Lower leg skin (tissue), 4 donors: Measurements from ENCODE around the gene INTS11. TPM values are rescaled to one million over a fixed set of nuclear protein-coding genes. Genes with fewer than 3 reads are reported as not detected.

Source experiments
- DNase-seq, 2 donors: peaks; one replicate each; pipeline ENCODE4 v3.0.0-alpha.2; 2019; ENCODE audit warnings: low spot score in 2 of 2
- H3K4me3 ChIP-seq: fragments of 200-600 bp; sonication (generic); 2 replicates; pipeline ENCODE4 v1.5.1; 2017; ENCODE audit warnings: mild to moderate bottlenecking, low read depth; ENCODE audit not compliant: poor library complexity, severe bottlenecking
- CTCF ChIP-seq, 3 donors: fragments of 450-650 bp; IDR thresholded peaks; one replicate each; pipeline ENCODE4 v1.5.1; 2016; ENCODE audit warnings: antibody characterized with exemption in 3 of 3, mild to moderate bottlenecking in 3 of 3, moderate library complexity in 2 of 3
- POLR2A ChIP-seq, 2 donors: fragments of 450-650 bp; IDR thresholded peaks; one replicate each; pipeline ENCODE4 v1.6.1; 2016 to 2017; ENCODE audit warnings: antibody characterized with exemption in 2 of 2, mild to moderate bottlenecking in 1 of 2, moderate library complexity in 1 of 2
- WGBS, 2 donors: methylation state at CpG; one replicate each; pipeline ENCODE4 v1.1.5; 2018; 5-methylcytosine and 5-hydroxymethylcytosine counted together
- intact Hi-C: fragments of 100-400 bp; cut with DNase I; formaldehyde crosslinking; loops from one replicate; pipeline ENCODE4 v1.15.0; 2023; ENCODE audit warnings: low total_unique reads
- total RNA-seq, 4 donors: library from RNA; depleted of rRNA; stranded (reverse); fragments of >200 nt; gene quantifications; one replicate each; pipeline ENCODE4 v1.1.0, GENCODE V29; 2016

Gene INTS11
- total RNA-seq, 4 donors from 2014 or later: 101 to 185 (median 105) TPM

GRCh38 chr1:1345860-1346500 is 21.5 kb upstream of the INTS11 start:
- TF ChIP-seq CTCF (IDR thresholded peaks at IDR 0.05): no peak
- no peak for TF ChIP-seq POLR2A (IDR thresholded peaks at IDR 0.05)
- 76 to 82% methylated on average over 6 to 11 of the region's 12 CpGs for WGBS, 2 donors
- intact Hi-C loops: no loop called here
- H3K4me3 ChIP-seq: no peak overlapping the region
- no peak for DNase-seq

- no peak for DNase-seq
- TF ChIP-seq CTCF (IDR thresholded peaks at IDR 0.05) (no peak), POLR2A (IDR thresholded peaks at IDR 0.05) (no peak)
- WGBS, 2 donors: 65 to 67% methylated on average over 1 to 15 of the region's 16 CpGs
- intact Hi-C loops: no loop called here
- H3K4me3 ChIP-seq: no peak overlapping the region
Measured at GRCh38 chr1:1345384-1345783, 20.9 kb upstream of the INTS11 start.

- TF ChIP-seq POLR2A (IDR thresholded peaks at IDR 0.05) (no peak), CTCF (IDR thresholded peaks at IDR 0.05) (no peak)
- DNase-seq: no peak
- intact Hi-C loops: no loop called here
- whole genome bisulfite sequencing, 2 donors: 43 to 57% methylated on average over 9 to 13 of the region's 15 CpGs
- no peak overlapping the region for H3K4me3 ChIP-seq
Measured at GRCh38 chr1:1344655-1345361, 20.3 kb upstream of the INTS11 start.

DNA sequence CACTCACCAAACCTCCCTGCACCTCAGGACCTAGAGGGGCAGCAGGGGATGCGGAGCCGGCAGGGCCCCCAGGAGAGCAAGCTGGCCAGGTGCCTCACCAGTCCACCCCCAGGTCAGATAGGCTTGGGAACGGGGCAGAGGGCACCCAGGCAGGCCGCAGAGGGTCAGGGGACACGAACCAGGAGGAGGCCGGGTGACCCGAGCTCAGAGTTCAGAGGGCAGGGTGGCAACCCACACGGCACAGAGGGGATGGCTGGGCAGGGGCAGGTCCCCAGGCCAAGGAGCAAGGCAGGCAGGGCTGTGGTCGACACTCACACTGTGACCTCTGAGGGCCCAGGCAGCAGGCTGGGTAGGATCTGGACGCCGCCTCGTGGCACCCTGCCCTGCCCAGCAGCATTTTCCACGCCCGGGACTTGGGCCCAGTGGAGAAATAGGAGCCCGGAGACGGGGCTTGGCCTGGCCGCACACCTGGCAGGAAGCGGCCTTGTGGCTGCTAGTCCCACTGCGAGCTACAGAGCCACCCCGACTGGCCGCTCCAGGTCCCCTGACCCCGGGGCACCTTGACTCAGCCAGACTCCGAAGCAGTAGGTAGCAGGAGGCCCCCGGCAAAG is 19.5 kb upstream of the INTS11 start:
- DNase-seq: no peak
- 59 to 76% methylated on average over 12 to 18 of the region's 24 CpGs for WGBS, 2 donors
- intact Hi-C loops: no loop called here
- H3K4me3 ChIP-seq: no peak overlapping the region
- TF ChIP-seq POLR2A (IDR thresholded peaks at IDR 0.05) (no peak), CTCF (IDR thresholded peaks at IDR 0.05) (no peak)

DNA sequence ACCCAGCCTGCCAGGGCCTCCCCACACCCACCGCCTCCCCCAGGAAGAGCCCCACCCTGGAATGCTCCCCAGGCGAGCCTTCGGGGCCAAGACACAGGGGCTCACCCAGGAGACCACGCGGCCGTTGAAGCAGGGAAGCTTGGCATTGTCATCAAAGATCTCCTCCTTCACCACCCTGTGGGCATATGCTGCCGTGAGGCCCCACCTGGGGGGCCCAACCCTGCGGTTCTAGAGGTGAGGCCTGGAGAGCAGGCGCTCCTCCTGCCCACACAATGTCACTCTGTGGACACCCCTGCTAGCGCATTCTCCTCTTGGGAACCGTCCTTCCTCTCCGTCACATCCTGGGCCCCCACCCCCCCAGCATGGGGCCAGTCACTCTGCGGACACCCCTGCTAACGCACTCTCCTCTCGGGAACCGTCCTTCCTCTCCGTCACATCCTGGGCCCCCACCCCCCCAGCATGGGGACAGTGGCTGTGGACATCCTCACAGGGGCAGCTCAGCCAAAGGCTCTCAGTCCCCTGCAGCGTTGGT is 18.2 kb upstream of the INTS11 start:
- WGBS, 2 donors: 56 to 80% methylated on average over 16 to 18 of the region's 18 CpGs
- TF ChIP-seq POLR2A (IDR thresholded peaks at IDR 0.05) (no peak), CTCF (IDR thresholded peaks at IDR 0.05) (no peak)
- no peak overlapping the region for H3K4me3 ChIP-seq
- intact Hi-C loops: no loop called here
- DNase-seq: no peak
